ENCODE measurements around the gene GRID2. TPM values are rescaled to one million over a fixed set of nuclear protein-coding genes. Genes with fewer than 3 reads are reported as not detected.

Gene GRID2
- total RNA-seq, 6 donors from 2014 or later = 0.76 TPM; not detected in 5

- no peak for ATAC-seq (ENCODE audit: low FRiP score in 2 of 2)
- Histone ChIP-seq H3K27ac (no peak overlapping the region), H3K4me3 (no peak overlapping the region), H3K9me3 (peaks cover 0 to 7% (median 0%) of the 10 kb centered on the region in 4 donors), H3K4me1 (no peaks in the 10 kb centered on the region), H3K27me3 (no peaks in the 10 kb centered on the region), H3K36me3 (no peaks in the 10 kb centered on the region)
- 62 to 66% methylated on average over 3 of the region's 3 CpGs for WGBS, 2 donors
- no peak for DNase-seq
- TF ChIP-seq POLR2A (IDR thresholded peaks at IDR 0.05) (no peak), EP300 (IDR thresholded peaks at IDR 0.05) (no peak), CTCF (IDR thresholded peaks at IDR 0.05) (no peak), POLR2AphosphoS5 (IDR thresholded peaks at IDR 0.05) (no peak)
These were observed 262.5 kb downstream of the GRID2 start for GRCh38 chr4:92566269-92566668.

GRCh38 chr4:92580816-92581215 lies 277.1 kb downstream of the GRID2 start:
- H3K36me3 ChIP-seq = no peaks in the 10 kb centered on the region
- no peak overlapping the region for H3K4me3 ChIP-seq
- no peaks in the 10 kb centered on the region for H3K4me1 ChIP-seq
- H3K9me3 ChIP-seq = peaks cover 0 to 2% (median under 1%) of the 10 kb centered on the region in 4 donors
- no peak for ATAC-seq (ENCODE audit: low FRiP score in 2 of 2)
- no peak for DNase-seq
- no peaks in the 10 kb centered on the region for H3K27me3 ChIP-seq
- WGBS, 2 donors = 71 to 89% methylated on average over 1 of the region's 1 CpG
- no peak for TF ChIP-seq CTCF (IDR thresholded peaks at IDR 0.05)
- TF ChIP-seq POLR2AphosphoS5 (IDR thresholded peaks at IDR 0.05) = no peak
- TF ChIP-seq POLR2A (IDR thresholded peaks at IDR 0.05) = no peak
- no peak for TF ChIP-seq EP300 (IDR thresholded peaks at IDR 0.05)
- H3K27ac ChIP-seq = no peak overlapping the region

- no peaks in the 10 kb centered on the region for H3K9me3 ChIP-seq
- WGBS, 2 donors = 67 to 92% methylated on average over 2 of the region's 2 CpGs
- no peaks in the 10 kb centered on the region for H3K27me3 ChIP-seq
- H3K4me1 ChIP-seq = no peaks in the 10 kb centered on the region
- H3K36me3 ChIP-seq = no peaks in the 10 kb centered on the region
- no peak for DNase-seq
- ATAC-seq (ENCODE audit: low FRiP score in 2 of 2) = no peak
- TF ChIP-seq POLR2A (IDR thresholded peaks at IDR 0.05) (no peak), POLR2AphosphoS5 (IDR thresholded peaks at IDR 0.05) (no peak), EP300 (IDR thresholded peaks at IDR 0.05) (no peak), CTCF (IDR thresholded peaks at IDR 0.05) (no peak)
- H3K27ac ChIP-seq = no peak overlapping the region
- no peak overlapping the region for H3K4me3 ChIP-seq
These were observed 295.3 kb downstream of the GRID2 start for GRCh38 chr4:92599044-92599443.

GRCh38 chr4:92600638-92601037 lies 296.9 kb downstream of the GRID2 start:
- Histone ChIP-seq H3K9me3 (no peaks in the 10 kb centered on the region), H3K27ac (no peak overlapping the region), H3K36me3 (no peaks in the 10 kb centered on the region), H3K4me1 (no peaks in the 10 kb centered on the region), H3K4me3 (no peak overlapping the region), H3K27me3 (no peaks in the 10 kb centered on the region)
- 74 to 82% methylated on average over 6 of the region's 6 CpGs for whole genome bisulfite sequencing, 2 donors
- TF ChIP-seq POLR2AphosphoS5 (IDR thresholded peaks at IDR 0.05) = no peak
- TF ChIP-seq EP300 (IDR thresholded peaks at IDR 0.05) = no peak
- TF ChIP-seq POLR2A (IDR thresholded peaks at IDR 0.05) = no peak
- TF ChIP-seq CTCF (IDR thresholded peaks at IDR 0.05) = no peak
- no peak for ATAC-seq (ENCODE audit: low FRiP score in 2 of 2)
- DNase-seq = no peak

GRCh38 chr4:92606227-92606626 lies 302.5 kb downstream of the GRID2 start:
- H3K4me1 ChIP-seq = no peaks in the 10 kb centered on the region
- WGBS, 2 donors = 80 to 81% methylated on average over 2 of the region's 2 CpGs
- H3K4me3 ChIP-seq = no peak overlapping the region
- H3K36me3 ChIP-seq = no peaks in the 10 kb centered on the region
- H3K27me3 ChIP-seq = no peaks in the 10 kb centered on the region
- TF ChIP-seq POLR2AphosphoS5 (IDR thresholded peaks at IDR 0.05) (no peak), EP300 (IDR thresholded peaks at IDR 0.05) (no peak), POLR2A (IDR thresholded peaks at IDR 0.05) (no peak), CTCF (IDR thresholded peaks at IDR 0.05) (no peak)
- DNase-seq = no peak
- no peak overlapping the region for H3K27ac ChIP-seq
- H3K9me3 ChIP-seq = no peaks in the 10 kb centered on the region
- ATAC-seq (ENCODE audit: low FRiP score in 2 of 2) = no peak

All from upper lobe of left lung (tissue), 6 donors.